GM12892 (cell line): Measurements from ENCODE around the gene TTC22. TPM values are rescaled to one million over a fixed set of nuclear protein-coding genes. Genes with fewer than 3 reads are reported as not detected.

ENCODE experiments used
- DNase-seq: peaks from one replicate; pipeline ENCODE4 v3.0.0; 2011; ENCODE audit not compliant: insufficient read length
- FAIRE-seq: peaks from 2 replicates; lab custom pipeline; 2011; peaks lifted over from hg19 to GRCh38; lab: Jason Lieb, UNC
- POLR2A ChIP-seq: IDR thresholded peaks from 2 replicates; pipeline ENCODE4 v1.6.1; 2011; ENCODE audit warnings: low read depth, low read length, control low read depth
- POLR2AphosphoS5 ChIP-seq: IDR thresholded peaks from 2 replicates; pipeline ENCODE4 v1.6.1; 2011; ENCODE audit warnings: low read depth, low read length, control low read depth
- TAF1 ChIP-seq: IDR thresholded peaks from 2 replicates; pipeline ENCODE4 v1.6.1; 2011; ENCODE audit warnings: low read depth, mild to moderate bottlenecking, control low read depth, low read length, borderline replicate concordance
- polyA plus RNA-seq: library from polyadenylated mRNA; unstranded; fragments of >200 nt; gene quantifications from one replicate; pipeline ENCODE4 v1.2.1, GENCODE V29; 2012; ENCODE audit warnings: missing spikeins, inconsistent platforms; ENCODE audit not compliant: missing spikeins

The TTC22 gene
- polyA plus RNA-seq: 0.53 TPM

- FAIRE-seq (peak; percentile 88), DNase-seq (peak; percentile 70)
- no peak for TF ChIP-seq TAF1
These were observed at the start of gene TTC22 for GRCh38 chr1:54800899-54801759. Gene TTC22, minus strand, starts transcription at chr1:54801323. Its CDS starts 160 bp downstream, at chr1:54801163.

- DNase-seq (no peak), FAIRE-seq (no peak)
- TF ChIP-seq POLR2AphosphoS5 (no peak), POLR2A (no peak), TAF1 (no peak)
These were observed 49.6 kb upstream of the TTC22 start for GRCh38 chr1:54850737-54851136.

DNA sequence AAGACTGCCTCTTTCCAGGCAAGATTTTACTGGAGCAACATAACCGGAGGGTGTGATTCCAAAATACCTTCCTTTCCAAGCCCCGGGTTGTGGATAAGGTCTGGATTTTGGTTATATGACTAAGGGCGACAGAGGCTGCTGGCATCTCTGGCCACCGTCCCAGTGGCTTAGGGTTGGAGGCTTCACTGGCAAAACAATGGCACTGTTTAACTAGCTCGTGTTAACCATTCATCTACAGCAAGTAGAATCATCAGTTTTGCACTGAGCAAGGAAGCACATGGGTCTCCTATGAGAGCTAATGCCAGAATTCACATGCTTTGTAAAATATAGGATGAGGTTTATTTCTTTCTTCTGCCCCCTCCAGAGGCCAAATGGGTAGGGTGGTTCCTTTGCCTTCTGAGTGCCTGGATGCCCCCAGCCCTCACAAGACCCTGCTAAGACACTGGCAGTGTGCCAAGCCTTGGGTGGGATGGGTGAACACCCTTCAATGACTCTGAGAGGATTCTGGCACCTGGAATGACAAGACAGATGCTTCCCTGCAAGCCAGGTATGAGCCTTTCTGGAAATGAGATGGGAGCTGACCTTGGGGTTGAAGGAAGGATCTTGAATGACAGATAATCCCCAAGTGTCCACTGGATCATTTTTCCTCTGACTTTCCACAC is 49.1 kb upstream of the TTC22 start:
- TF ChIP-seq TAF1 (no peak), POLR2A (no peak), POLR2AphosphoS5 (no peak)
- DNase-seq (no peak), FAIRE-seq (no peak)

GRCh38 chr1:54849219-54850068 is 48.3 kb upstream of the TTC22 start:
- DNase-seq (no peak), FAIRE-seq (no peak)
- no peak for TF ChIP-seq TAF1
- no peak for TF ChIP-seq POLR2A
- no peak for TF ChIP-seq POLR2AphosphoS5

DNA sequence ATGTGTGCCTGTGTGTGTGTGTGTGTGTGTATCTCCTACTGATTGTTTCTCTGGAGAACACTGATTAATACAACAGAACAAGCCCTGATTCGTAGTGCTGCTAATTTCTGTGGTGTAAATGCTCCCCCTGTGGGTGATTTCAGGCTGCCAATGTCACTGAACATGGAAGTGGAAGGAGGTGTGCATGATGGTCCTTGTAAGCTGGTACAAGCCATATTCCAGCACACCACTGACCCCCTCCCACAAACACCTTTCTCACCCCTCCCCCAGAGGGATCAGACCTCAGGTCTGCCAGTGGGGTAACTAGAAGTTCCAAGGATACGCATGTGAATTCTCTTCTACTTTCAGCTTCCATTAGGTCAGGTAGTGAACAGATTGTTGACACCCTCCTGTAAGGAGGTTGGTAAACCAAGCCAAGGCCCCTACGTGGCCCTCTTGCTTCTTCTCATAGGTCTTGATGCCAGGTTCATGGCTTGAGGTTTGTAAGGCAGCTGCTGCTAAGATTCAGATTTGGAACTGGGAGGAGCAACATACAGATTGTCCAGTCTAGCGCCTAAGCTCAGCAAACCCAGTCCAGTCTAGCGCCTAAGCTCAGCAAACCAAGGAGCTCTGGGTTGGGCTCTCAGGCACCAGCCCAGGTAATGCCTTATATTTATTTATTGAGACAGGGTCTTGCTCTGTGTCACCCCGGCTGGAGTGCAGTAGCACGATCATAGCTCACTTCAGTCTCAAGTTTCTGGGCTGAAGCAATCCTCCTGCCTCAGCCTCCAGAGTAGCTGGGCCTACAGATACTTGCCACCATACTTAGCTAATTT is 47.2 kb upstream of the TTC22 start:
- TF ChIP-seq TAF1: no peak
- no peak for TF ChIP-seq POLR2A
- no peak for TF ChIP-seq POLR2AphosphoS5
- DNase-seq (no peak), FAIRE-seq (no peak)

GRCh38 chr1:54846716-54847284 is 45.7 kb upstream of the TTC22 start:
- DNase-seq: no peak
- TF ChIP-seq POLR2AphosphoS5 (no peak), POLR2A (no peak), TAF1 (no peak)
- no peak for FAIRE-seq

GRCh38 chr1:54846301-54846700 is 45.2 kb upstream of the TTC22 start:
- DNase-seq (no peak), FAIRE-seq (no peak)
- TF ChIP-seq TAF1 (no peak), POLR2AphosphoS5 (no peak), POLR2A (no peak)

GRCh38 chr1:54845772-54846171 is 44.6 kb upstream of the TTC22 start:
- FAIRE-seq: no peak
- no peak for TF ChIP-seq POLR2A
- no peak for TF ChIP-seq TAF1
- TF ChIP-seq POLR2AphosphoS5: no peak
- no peak for DNase-seq

- no peak for FAIRE-seq
- DNase-seq: no peak
- no peak for TF ChIP-seq POLR2AphosphoS5
- no peak for TF ChIP-seq POLR2A
- TF ChIP-seq TAF1: no peak
These were observed 43.4 kb upstream of the TTC22 start for GRCh38 chr1:54844564-54844963.

GRCh38 chr1:54843449-54843848 is 42.3 kb upstream of the TTC22 start:
- TF ChIP-seq POLR2A (no peak), TAF1 (no peak), POLR2AphosphoS5 (no peak)
- FAIRE-seq (no peak), DNase-seq (no peak)

GRCh38 chr1:54842963-54843362 is 41.8 kb upstream of the TTC22 start:
- no peak for FAIRE-seq
- no peak for DNase-seq
- no peak for TF ChIP-seq POLR2AphosphoS5
- no peak for TF ChIP-seq TAF1
- TF ChIP-seq POLR2A: no peak
